PC-9 (cell line): ENCODE measurements around the gene AGTR1. TPM values are rescaled to one million over a fixed set of nuclear protein-coding genes. Genes with fewer than 3 reads are reported as not detected.
A peak's percentile ranks its signal among the peaks of the same experiment; 100 is the strongest.

Experiments
- BruUV-seq: library from RNA; stranded (reverse); fragments of 400-500 nt; replicated peaks from 2 replicates; lab custom pipeline; 2021; lab: Mats Ljungman, UMichigan
- CTCF ChIA-PET: fragments of 300-600 bp; sonication (Branson Sonifier 250); formaldehyde crosslinking; loops from one replicate; lab custom pipeline; 2022; ENCODE audit warnings: antibody characterized with exemption; lab: Charles Lee
- POLR2A ChIA-PET: fragments of 300-600 bp; sonication (Branson Sonifier 250); formaldehyde crosslinking; loops from one replicate; lab custom pipeline; 2022; ENCODE audit warnings: antibody characterized with exemption; ENCODE audit not compliant: unreplicated experiment; lab: Charles Lee
- DNase-seq, 2 experiments: peaks; one replicate each; pipeline versions ENCODE4 v3.0.0 to v3.0.0-alpha.2; 2015 to 2022; ENCODE audit warnings: mixed read lengths in 1 of 2
- H2AFZ ChIP-seq: fragments of 200-600 bp; sonication (generic); 2 replicates; pipeline ENCODE4 v1.8.1; 2017; ENCODE audit warnings: antibody characterized with exemption
- H3F3A ChIP-seq: fragments of 200-600 bp; sonication (generic); 2 replicates; pipeline ENCODE4 v1.8.1; 2017; ENCODE audit warnings: antibody characterized with exemption, mild to moderate bottlenecking, low read depth; ENCODE audit not compliant: insufficient read depth
- H3K27ac ChIP-seq: fragments of 200-600 bp; sonication (generic); 2 replicates; pipeline ENCODE4 v1.6.1; 2016; ENCODE audit warnings: mixed run types
- H3K27me3 ChIP-seq: fragments of 200-600 bp; sonication (generic); 2 replicates; pipeline ENCODE4 v1.6.1; 2016; ENCODE audit warnings: low read depth, mixed run types; ENCODE audit not compliant: insufficient read depth
- H3K36me3 ChIP-seq: fragments of 200-600 bp; sonication (generic); 2 replicates; pipeline ENCODE4 v1.6.1; 2016; ENCODE audit warnings: low read depth, mixed run types
- H3K4me1 ChIP-seq: fragments of 200-600 bp; sonication (generic); replicated peaks from 2 replicates; pipeline ENCODE4 v1.6.1; 2016; ENCODE audit warnings: mixed run types; ENCODE audit not compliant: insufficient read depth
- H3K4me2 ChIP-seq: fragments of 200-600 bp; sonication (generic); 2 replicates; pipeline ENCODE4 v1.6.1; 2017; ENCODE audit warnings: mixed run types
- H3K4me3 ChIP-seq: fragments of 200-600 bp; sonication (generic); 2 replicates; pipeline ENCODE4 v1.6.1; 2016; ENCODE audit warnings: mixed run types
- H3K79me2 ChIP-seq: fragments of 200-600 bp; sonication (generic); 2 replicates; pipeline ENCODE4 v1.6.1; 2017; ENCODE audit warnings: low read depth, mixed run types
- H3K9me2 ChIP-seq: fragments of 200-600 bp; sonication (generic); 2 replicates; pipeline ENCODE4 v1.8.1; 2017; ENCODE audit warnings: mild to moderate bottlenecking; ENCODE audit not compliant: insufficient read depth
- H3K9me3 ChIP-seq: fragments of 200-600 bp; sonication (generic); 2 replicates; pipeline ENCODE4 v1.8.1; 2016; ENCODE audit warnings: low read depth; ENCODE audit not compliant: insufficient read depth
- H4K20me1 ChIP-seq: fragments of 200-600 bp; sonication (generic); 2 replicates; pipeline ENCODE4 v1.8.1; 2017; ENCODE audit not compliant: insufficient read depth
- EZH2 ChIP-seq: fragments of 200-600 bp; sonication (generic); IDR thresholded peaks from 2 replicates; pipeline ENCODE4 v1.8.0; 2017; ENCODE audit warnings: antibody characterized with exemption, low read depth
- intact Hi-C: fragments of 100-400 bp; cut with micrococcal nuclease; formaldehyde crosslinking; loops from one replicate; pipeline ENCODE4 v1.10.0; 2022; ENCODE audit not compliant: unreplicated experiment
- total RNA-seq: library from RNA; stranded (reverse); gene quantifications from 2 replicates; pipeline ENCODE4 v1.2.3, GENCODE V29; 2021
- TF ChIP-seq, protein P1 (sequence below): fragments of 200-600 bp; sonication (generic); conservative IDR thresholded peaks from 2 replicates; pipeline ENCODE4 v1.6.1; 2017; ENCODE audit warnings: mixed run types, antibody characterized with exemption, mild to moderate bottlenecking, moderate library complexity

The AGTR1 gene
- total RNA-seq, 1 experiment from 2014 or later: not detected

- no peak overlapping the region for H3K4me2 ChIP-seq
- peaks cover 4% of the 10 kb centered on the region; the same call in 1 of the 2 replicates for H3F3A ChIP-seq
- intact Hi-C loops: no loop called here
- no TSS peak for BruUV-seq
- ChIA-PET POLR2A (no interaction called here), CTCF (no interaction called here)
- H3K79me2 ChIP-seq: no peaks in the 10 kb centered on the region
- no peaks in the 10 kb centered on the region for H3K9me2 ChIP-seq
- H4K20me1 ChIP-seq: no peaks in the 10 kb centered on the region
- no peak overlapping the region for H3K4me3 ChIP-seq
- H3K36me3 ChIP-seq: no peaks in the 10 kb centered on the region
- peaks cover 9% of the 10 kb centered on the region; the same call in 1 of the 2 replicates for H3K4me1 ChIP-seq
- DNase-seq: no peak
- 0 out of 2 replicates have a peak overlapping the region, but pooled peaks have one; percentile 6 for H2AFZ ChIP-seq
- H3K27ac ChIP-seq: no peak overlapping the region
- no peaks in the 10 kb centered on the region for H3K9me3 ChIP-seq
- TF ChIP-seq, protein P1, sequence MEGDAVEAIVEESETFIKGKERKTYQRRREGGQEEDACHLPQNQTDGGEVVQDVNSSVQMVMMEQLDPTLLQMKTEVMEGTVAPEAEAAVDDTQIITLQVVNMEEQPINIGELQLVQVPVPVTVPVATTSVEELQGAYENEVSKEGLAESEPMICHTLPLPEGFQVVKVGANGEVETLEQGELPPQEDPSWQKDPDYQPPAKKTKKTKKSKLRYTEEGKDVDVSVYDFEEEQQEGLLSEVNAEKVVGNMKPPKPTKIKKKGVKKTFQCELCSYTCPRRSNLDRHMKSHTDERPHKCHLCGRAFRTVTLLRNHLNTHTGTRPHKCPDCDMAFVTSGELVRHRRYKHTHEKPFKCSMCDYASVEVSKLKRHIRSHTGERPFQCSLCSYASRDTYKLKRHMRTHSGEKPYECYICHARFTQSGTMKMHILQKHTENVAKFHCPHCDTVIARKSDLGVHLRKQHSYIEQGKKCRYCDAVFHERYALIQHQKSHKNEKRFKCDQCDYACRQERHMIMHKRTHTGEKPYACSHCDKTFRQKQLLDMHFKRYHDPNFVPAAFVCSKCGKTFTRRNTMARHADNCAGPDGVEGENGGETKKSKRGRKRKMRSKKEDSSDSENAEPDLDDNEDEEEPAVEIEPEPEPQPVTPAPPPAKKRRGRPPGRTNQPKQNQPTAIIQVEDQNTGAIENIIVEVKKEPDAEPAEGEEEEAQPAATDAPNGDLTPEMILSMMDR: no peak
- no peak for TF ChIP-seq EZH2
- no peaks in the 10 kb centered on the region for H3K27me3 ChIP-seq
These were observed 17.4 kb upstream of the AGTR1 start for GRCh38 chr3:148680289-148680688.

- intact Hi-C loops: no loop called here
- Histone ChIP-seq H4K20me1 (no peaks in the 10 kb centered on the region), H3K9me3 (no peaks in the 10 kb centered on the region), H3K27ac (no peak overlapping the region), H3K9me2 (no peaks in the 10 kb centered on the region), H3K79me2 (no peaks in the 10 kb centered on the region), H3K27me3 (no peaks in the 10 kb centered on the region), H2AFZ (no peak overlapping the region), H3F3A (peaks cover 4% of the 10 kb centered on the region; the same call in 1 of the 2 replicates), H3K4me1 (peaks cover 9% of the 10 kb centered on the region; the same call in 1 of the 2 replicates), H3K4me2 (no peak overlapping the region), H3K4me3 (no peak overlapping the region), H3K36me3 (no peaks in the 10 kb centered on the region)
- ChIA-PET POLR2A (no interaction called here), CTCF (no interaction called here)
- no peak for TF ChIP-seq EZH2
- TF ChIP-seq, protein P1: no peak
- BruUV-seq: no TSS peak
- DNase-seq: peak in 1 of 2 experiments; percentile 52
These were observed 16.6 kb upstream of the AGTR1 start for GRCh38 chr3:148681080-148681479.

- H3K9me2 ChIP-seq: no peaks in the 10 kb centered on the region
- no peak overlapping the region for H3K27ac ChIP-seq
- no peaks in the 10 kb centered on the region for H3K79me2 ChIP-seq
- no peaks in the 10 kb centered on the region for H3K27me3 ChIP-seq
- no peak overlapping the region for H2AFZ ChIP-seq
- H3K9me3 ChIP-seq: no peaks in the 10 kb centered on the region
- peaks cover 4% of the 10 kb centered on the region; the same call in 1 of the 2 replicates for H3F3A ChIP-seq
- no peak overlapping the region for H3K4me2 ChIP-seq
- no peaks in the 10 kb centered on the region for H4K20me1 ChIP-seq
- ChIA-PET POLR2A (no interaction called here), CTCF (no interaction called here)
- H3K4me1 ChIP-seq: peaks cover 9% of the 10 kb centered on the region; the same call in 1 of the 2 replicates
- intact Hi-C loops: no loop called here
- BruUV-seq: no TSS peak
- no peak for DNase-seq
- TF ChIP-seq, protein P1: no peak
- no peak for TF ChIP-seq EZH2
- no peaks in the 10 kb centered on the region for H3K36me3 ChIP-seq
- no peak overlapping the region for H3K4me3 ChIP-seq
These were observed 14.7 kb upstream of the AGTR1 start for GRCh38 chr3:148682997-148683396.
